ENCODE measurements around the gene PCSK5. TPM values are rescaled to one million over a fixed set of nuclear protein-coding genes. Genes with fewer than 3 reads are reported as not detected.

Gene PCSK5
- total and polyA plus RNA-seq, 12 donors, result 2.2 to 31.8 (median 8.4) TPM

- H3K4me3 ChIP-seq, result no peak overlapping the region
- intact Hi-C loops (cut with DNase I), result no loop called here
Observed at GRCh38 chr9:76103531-76104315, 213.2 kb downstream of the PCSK5 start.

GRCh38 chr9:76107482-76107881 lies 217.0 kb downstream of the PCSK5 start:
- Histone ChIP-seq H3K4me3 (no peak overlapping the region), H3K27ac (no peak overlapping the region), H3K9me3 (replicated peaks in 1 of 3) (no peaks in the 10 kb centered on the region), H3K4me1 (replicated peaks in 1 of 2) (no peaks in the 10 kb centered on the region), H3K27me3 (no peaks in the 10 kb centered on the region), H3K36me3 (replicated peaks in 1 of 2) (no peaks in the 10 kb centered on the region)
- WGBS, 4 donors, result 79 to 96% (median 88%) methylated on average over 4 of the region's 4 CpGs
- TF ChIP-seq POLR2A (IDR thresholded peaks at IDR 0.05) (no peak), CTCF (IDR thresholded peaks at IDR 0.05) (no peak)
- no peak for DNase-seq
- intact Hi-C loops (cut with DNase I), result no loop called here

More at GRCh38 chr9:76103531-76104315, 213.2 kb downstream of the PCSK5 start:
- Histone ChIP-seq H3K27me3 (no peaks in the 10 kb centered on the region), H3K27ac (no peak overlapping the region), H3K9me3 (replicated peaks in 1 of 3) (no peaks in the 10 kb centered on the region), H3K4me1 (replicated peaks in 1 of 2) (peaks cover 0 to 14% of the 10 kb centered on the region in 2 donors), H3K36me3 (replicated peaks in 1 of 2) (no peaks in the 10 kb centered on the region)
- TF ChIP-seq CTCF (IDR thresholded peaks at IDR 0.05), result no peak
- no peak for TF ChIP-seq POLR2A (IDR thresholded peaks at IDR 0.05)
- 67 to 87% (median 75%) methylated on average over 6 of the region's 6 CpGs for WGBS, 4 donors
- no peak for DNase-seq

- no peak for TF ChIP-seq POLR2A (IDR thresholded peaks at IDR 0.05)
- H3K27ac ChIP-seq, result no peak overlapping the region
Observed at GRCh38 chr9:76109953-76110352, 219.5 kb downstream of the PCSK5 start.

GRCh38 chr9:76112151-76112550 lies 221.7 kb downstream of the PCSK5 start:
- Histone ChIP-seq H3K27me3 (no peaks in the 10 kb centered on the region), H3K9me3 (replicated peaks in 1 of 3) (no peaks in the 10 kb centered on the region), H3K4me1 (replicated peaks in 1 of 2) (no peaks in the 10 kb centered on the region), H3K36me3 (replicated peaks in 1 of 2) (no peaks in the 10 kb centered on the region), H3K27ac (no peak overlapping the region), H3K4me3 (no peak overlapping the region)
- DNase-seq, result no peak
- TF ChIP-seq POLR2A (IDR thresholded peaks at IDR 0.05) (no peak), CTCF (IDR thresholded peaks at IDR 0.05) (no peak)
- intact Hi-C loops (cut with DNase I), result no loop called here
- WGBS, 4 donors, result 45 to 93% (median 73%) methylated on average over 2 of the region's 2 CpGs

More at GRCh38 chr9:76109953-76110352, 219.5 kb downstream of the PCSK5 start:
- peak in 6 of 7 donors; percentile 26 to 68 (median 59) for DNase-seq
- H3K9me3 ChIP-seq (replicated peaks in 1 of 3), result no peaks in the 10 kb centered on the region
- 49 to 71% (median 56%) methylated on average over 2 of the region's 2 CpGs for WGBS, 4 donors
- intact Hi-C loops (cut with DNase I), result no loop called here
- no peaks in the 10 kb centered on the region for H3K4me1 ChIP-seq (replicated peaks in 1 of 2)
- no peaks in the 10 kb centered on the region for H3K36me3 ChIP-seq (replicated peaks in 1 of 2)
- H3K27me3 ChIP-seq, result no peaks in the 10 kb centered on the region
- H3K4me3 ChIP-seq, result no peak overlapping the region

GRCh38 chr9:76114144-76114543 lies 223.7 kb downstream of the PCSK5 start:
- intact Hi-C loops (cut with DNase I), result no loop called here
- no peak overlapping the region for H3K27ac ChIP-seq
- 79 to 92% (median 90%) methylated on average over 3 of the region's 3 CpGs for WGBS, 4 donors

More at GRCh38 chr9:76114144-76114543, 223.7 kb downstream of the PCSK5 start:
- no peaks in the 10 kb centered on the region for H3K9me3 ChIP-seq (replicated peaks in 1 of 3)
- no peaks in the 10 kb centered on the region for H3K36me3 ChIP-seq (replicated peaks in 1 of 2)
- H3K4me3 ChIP-seq, result no peak overlapping the region
- H3K27me3 ChIP-seq, result no peaks in the 10 kb centered on the region
- no peaks in the 10 kb centered on the region for H3K4me1 ChIP-seq (replicated peaks in 1 of 2)
- no peak for DNase-seq
- no peak for TF ChIP-seq POLR2A (IDR thresholded peaks at IDR 0.05)
- TF ChIP-seq CTCF (IDR thresholded peaks at IDR 0.05), result no peak

Measured in adrenal gland (tissue), 12 donors.